Limb (tissue), 2 donors: ENCODE measurements around the gene KIAA0319L.

ENCODE experiments used
- DNase-seq, 2 donors: peaks; one replicate each; pipeline ENCODE4 v3.0.0-alpha.2; 2016; ENCODE audit errors: extremely low spot score in 2 of 2

Gene KIAA0319L

DNA sequence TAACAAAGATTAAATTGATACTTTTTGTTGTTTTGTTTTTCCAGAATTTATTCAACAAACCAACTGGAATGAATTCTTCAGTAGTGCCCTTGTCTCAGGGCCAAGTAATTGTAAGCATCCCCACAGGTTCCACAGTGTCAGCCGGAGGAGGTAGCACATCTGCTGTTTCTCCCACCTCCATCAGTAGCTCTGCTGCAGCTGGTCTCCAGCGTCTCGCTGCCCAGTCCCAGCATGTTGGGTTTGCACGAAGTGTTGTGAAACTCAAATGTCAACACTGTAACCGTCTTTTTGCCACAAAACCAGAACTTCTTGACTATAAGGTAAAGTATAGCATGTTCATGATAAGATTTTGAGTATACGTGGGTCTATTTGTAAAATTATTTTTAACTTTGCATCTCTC, 170.2 kb downstream of the KIAA0319L start:
- no peak for DNase-seq

DNA sequence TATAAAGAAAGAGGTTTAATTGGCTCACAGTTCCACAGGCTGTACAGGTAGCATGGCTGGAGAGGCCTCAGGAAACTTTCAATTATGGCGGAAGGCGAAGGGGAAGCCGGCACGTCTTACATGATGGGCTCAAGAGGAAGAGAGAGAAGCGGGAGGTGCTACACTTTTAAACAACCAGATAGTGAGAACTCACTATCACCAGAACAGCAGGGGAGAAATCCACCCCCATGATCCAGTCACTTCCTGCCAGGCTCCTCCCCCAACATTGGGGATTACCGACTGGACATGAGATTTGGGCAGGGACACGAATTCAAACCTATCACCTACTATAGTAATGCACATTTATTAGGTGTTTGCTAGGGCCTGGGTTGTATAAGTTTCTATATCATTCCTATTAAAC, 170.9 kb downstream of the KIAA0319L start:
- no peak for DNase-seq
